Measurements from ENCODE around the gene CDH13. TPM values are rescaled to one million over a fixed set of nuclear protein-coding genes. Genes with fewer than 3 reads are reported as not detected.

CDH13 gene
- total and polyA plus RNA-seq, 9 of the 15 experiments (the other 6 are each of a cell fraction or from before 2014, with no cell fraction given), result 0.03 TPM; not detected in 8

GRCh38 chr16:83807710-83808572, 1181.2 kb downstream of the CDH13 start, which contains the start of gene HSBP1 (continued):
- TF ChIP-seq CHD1 (IDR thresholded peaks at IDR 0.05; ENCODE audit: low read length) (no peak), DEAF1 (CRISPR knock-in tag; IDR thresholded peaks at IDR 0.05) (no peak), POU5F1 (IDR thresholded peaks at IDR 0.05; ENCODE audit: borderline replicate concordance, low read depth, low read length, partially characterized antibody) (no peak), CREM (IDR thresholded peaks at IDR 0.05; ENCODE audit: low read depth) (peak; percentile 71), GABPB1 (CRISPR knock-in tag; IDR thresholded peaks at IDR 0.05) (peak; percentile 94), ETV5 (CRISPR knock-in tag; IDR thresholded peaks at IDR 0.05; ENCODE audit: low read depth) (peak; percentile 77), ZNF263 (CRISPR knock-in tag; IDR thresholded peaks at IDR 0.05; ENCODE audit: borderline replicate concordance) (no peak), CBX5 (IDR thresholded peaks at IDR 0.05; ENCODE audit: borderline replicate concordance, low read depth) (no peak), ETV1 (tag; conservative IDR thresholded peaks at IDR 0.05; ENCODE audit: low read depth) (peak; percentile 90), YBX1 (IDR thresholded peaks at IDR 0.05) (no peak), MNT (conservative IDR thresholded peaks at IDR 0.05) (peak; percentile 67 to 89), ZKSCAN8 (CRISPR knock-in tag; IDR thresholded peaks at IDR 0.05) (no peak), CTBP1 (IDR thresholded peaks at IDR 0.05; ENCODE audit: borderline replicate concordance) (peak; percentile 71; the same call in 1 of the 2 replicates), PHF8 (IDR thresholded peaks at IDR 0.05; ENCODE audit: borderline replicate concordance, low read length) (peak; percentile 92; the same call in 1 of the 2 replicates), ZNF449 (CRISPR knock-in tag; IDR thresholded peaks at IDR 0.05) (no peak), RUNX1 (IDR thresholded peaks at IDR 0.05; ENCODE audit: low read depth) (no peak), U2AF1 (optimal IDR thresholded peaks at IDR 0.05; ENCODE audit: low read depth, low read length) (no peak), FOXA1 (IDR thresholded peaks at IDR 0.05; ENCODE audit: borderline replicate concordance) (no peak), CGGBP1 (CRISPR knock-in tag; IDR thresholded peaks at IDR 0.05) (no peak), BHLHE40 (IDR thresholded peaks at IDR 0.05; ENCODE audit: low read length) (no peak), ZNF431 (CRISPR knock-in tag; IDR thresholded peaks at IDR 0.05) (no peak), FOXK2 (conservative IDR thresholded peaks at IDR 0.05 in 1 of 2, IDR thresholded peaks at IDR 0.05 in 1 of 2; ENCODE audit: low read depth in 2 of 2) (no peak), ELF1 (tag; IDR thresholded peaks at IDR 0.05) (peak; percentile 97)

Measured in K562 (cell line).